C4-2B (cell line): ENCODE data around the gene ZIC2.

Source experiments
- CTCF ChIP-seq: fragments of 450-650 bp; conservative IDR thresholded peaks from 2 replicates; pipeline ENCODE4 v1.5.1; 2017; ENCODE audit warnings: mild to moderate bottlenecking
- ZFX ChIP-seq: fragments of 450-650 bp; IDR thresholded peaks from 2 replicates; pipeline ENCODE4 v1.6.1; 2017

GRCh38 chr13:100019780-100020356, 38.3 kb downstream of the ZIC2 start:
- TF ChIP-seq CTCF (no peak), ZFX (no peak)
